BJ (cell line): ENCODE data around the gene ZNF438. TPM values are rescaled to one million over a fixed set of nuclear protein-coding genes. Genes with fewer than 3 reads are reported as not detected.

Experiments
- CTCF ChIA-PET: fragments of 350-600 bp; formaldehyde crosslinking; extraction: SDS; loops from one replicate; lab custom pipeline; 2021; ENCODE audit warnings: antibody characterized with exemption, inconsistent platforms; lab: Yijun Ruan, JAX
- POLR2A ChIA-PET: fragments of 300-600 bp; sonication (Branson Sonifier 250); formaldehyde crosslinking; extraction: SDS; loops from one replicate; lab custom pipeline; 2021; ENCODE audit warnings: antibody characterized with exemption; lab: Charles Lee
- DNase-seq: peaks from one replicate; pipeline ENCODE4 v3.0.0-alpha.2; 2011; ENCODE audit warnings: low read depth
- H3K27me3 ChIP-seq: 2 replicates; pipeline ENCODE4 v1.6.0; 2011; ENCODE audit warnings: low read length; ENCODE audit not compliant: control insufficient read depth, insufficient read depth
- H3K36me3 ChIP-seq: 2 replicates; pipeline ENCODE4 v1.5.1; 2011; ENCODE audit warnings: low read length; ENCODE audit not compliant: control insufficient read depth, insufficient read depth
- H3K4me3 ChIP-seq: 2 replicates; pipeline ENCODE4 v1.5.1; 2011; ENCODE audit warnings: low read depth, mild to moderate bottlenecking, control low read depth, low read length
- CTCF ChIP-seq: IDR thresholded peaks from 2 replicates; pipeline ENCODE4 v1.5.1; 2011; ENCODE audit warnings: low read depth, mild to moderate bottlenecking, control low read depth, inconsistent platforms, low read length, moderate library complexity; ENCODE audit not compliant: insufficient read depth
- polyA plus RNA-seq: library from polyadenylated mRNA; depleted of rRNA; stranded (reverse); fragments of >200 nt; gene quantifications from 2 replicates; pipeline ENCODE4 v1.2.3, GENCODE V29; 2011

The ZNF438 gene
- polyA plus RNA-seq, 1 experiment, result 3.7 TPM

DNA sequence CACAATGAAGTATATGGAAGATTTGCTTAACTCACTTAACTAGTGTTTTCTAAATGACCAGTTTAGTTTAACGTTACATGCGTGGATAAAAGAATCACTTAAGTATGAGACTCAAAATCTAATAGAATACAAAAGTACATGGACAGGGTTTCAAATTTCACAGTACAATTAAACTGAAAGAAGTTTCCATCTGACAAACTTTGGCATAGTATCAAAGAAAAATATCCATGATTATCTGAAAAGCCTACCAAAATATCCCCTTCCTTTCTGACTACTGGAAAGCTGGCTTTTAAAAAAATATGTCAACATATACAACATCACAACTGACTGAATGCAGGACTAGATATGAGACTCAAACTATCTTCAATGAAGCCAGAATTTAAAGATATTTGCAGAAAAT lies 164.8 kb downstream of the ZNF438 start:
- no peak for DNase-seq
- Histone ChIP-seq H3K27me3 (no peaks in the 10 kb centered on the region), H3K36me3 (no peaks in the 10 kb centered on the region), H3K4me3 (no peak overlapping the region)
- POLR2A ChIA-PET, result interaction anchor here (0.7 kb wide), 1 partner anchor 624 kb away, joined by 3 read pairs; no protein-coding TSS in a partner anchor
- TF ChIP-seq CTCF, result no peak
- CTCF ChIA-PET, result interaction anchor here (1.2 kb wide), 1 partner anchor 25 kb away, joined by 3 read pairs; no protein-coding TSS in a partner anchor

- DNase-seq, result no peak
- CTCF ChIA-PET, result no interaction called here
- no peaks in the 10 kb centered on the region for H3K36me3 ChIP-seq
- POLR2A ChIA-PET, result no interaction called here
- H3K4me3 ChIP-seq, result no peak overlapping the region
- TF ChIP-seq CTCF, result no peak
- H3K27me3 ChIP-seq, result no peaks in the 10 kb centered on the region
These were observed 166.3 kb downstream of the ZNF438 start for GRCh38 chr10:30865141-30865926.

DNA sequence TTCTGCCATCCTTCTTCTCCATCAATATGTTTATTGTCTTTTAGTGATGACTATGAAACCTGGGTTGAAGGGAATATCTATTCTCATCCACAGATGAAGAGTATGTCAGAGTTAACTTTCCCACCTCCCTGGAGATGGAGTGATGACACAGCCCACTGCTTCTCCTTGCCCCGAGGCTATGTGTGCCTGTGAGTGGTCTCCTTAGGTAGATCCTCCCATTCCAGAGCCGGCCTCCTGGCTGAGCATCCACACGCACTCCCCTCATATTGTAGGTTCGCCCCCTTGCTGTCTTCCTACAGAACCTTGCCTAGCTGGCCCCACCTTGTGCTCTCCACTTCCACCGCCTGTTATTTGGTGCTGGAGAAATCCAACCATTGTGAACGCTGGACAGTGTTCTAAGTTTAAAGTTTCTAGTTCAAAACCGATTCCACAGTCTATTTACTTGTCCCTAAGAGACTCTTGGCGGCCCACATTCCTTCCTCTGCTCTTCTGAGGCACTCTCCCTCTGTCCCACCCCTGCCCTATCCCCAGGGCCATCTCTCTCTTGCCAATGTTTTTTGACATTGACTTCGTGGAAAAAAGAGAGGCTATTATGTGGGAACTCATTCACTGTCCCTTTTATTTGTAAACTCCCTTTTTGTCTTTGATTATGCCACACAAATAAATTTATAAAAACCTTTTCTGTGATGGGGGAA lies 168.0 kb downstream of the ZNF438 start:
- H3K27me3 ChIP-seq, result no peaks in the 10 kb centered on the region
- no peak for DNase-seq
- H3K4me3 ChIP-seq, result no peak overlapping the region
- TF ChIP-seq CTCF, result no peak
- ChIA-PET POLR2A (no interaction called here), CTCF (no interaction called here)
- H3K36me3 ChIP-seq, result no peaks in the 10 kb centered on the region

DNA sequence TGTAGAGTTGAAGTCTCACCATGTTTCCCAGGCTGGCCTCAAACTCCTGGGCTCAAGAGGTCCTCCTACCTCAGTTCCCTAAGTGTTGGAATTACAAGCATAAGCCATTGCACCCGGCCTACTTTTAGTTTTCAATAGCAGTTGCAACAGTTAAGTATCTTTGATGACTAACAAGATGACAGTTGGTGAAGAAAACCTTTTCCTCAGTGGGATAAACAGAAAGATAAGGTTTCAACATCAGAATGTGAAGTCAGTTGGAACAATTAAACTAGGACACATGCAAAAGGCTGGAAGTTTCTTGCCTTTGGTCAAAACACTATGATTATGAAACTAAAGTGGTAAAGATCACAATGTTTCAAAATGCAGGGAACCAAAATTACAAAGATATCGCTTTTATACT lies 169.2 kb downstream of the ZNF438 start:
- H3K36me3 ChIP-seq, result no peaks in the 10 kb centered on the region
- TF ChIP-seq CTCF, result no peak
- peak; percentile 46 for DNase-seq
- no peak overlapping the region for H3K4me3 ChIP-seq
- ChIA-PET CTCF (no interaction called here), POLR2A (no interaction called here)
- no peaks in the 10 kb centered on the region for H3K27me3 ChIP-seq

- Histone ChIP-seq H3K27me3 (no peaks in the 10 kb centered on the region), H3K4me3 (no peak overlapping the region), H3K36me3 (no peaks in the 10 kb centered on the region)
- POLR2A ChIA-PET, result no interaction called here
- no peak for DNase-seq
- TF ChIP-seq CTCF, result no peak
- CTCF ChIA-PET, result interaction anchor here (0.6 kb wide), 1 partner anchor 69 kb away, joined by 3 read pairs; no protein-coding TSS in a partner anchor
These were observed 169.7 kb downstream of the ZNF438 start for GRCh38 chr10:30861976-30862375.
